ENCODE results near the gene CREG1. TPM values are rescaled to one million over a fixed set of nuclear protein-coding genes. Genes with fewer than 3 reads are reported as not detected.
A peak's percentile ranks its signal among the peaks of the same experiment; 100 is the strongest.
"Not testable (repeated sequence)": the region's sequence is repeated elsewhere in the genome, so short reads cannot be mapped to it uniquely, and the experiment has no call there.

Gene CREG1
- total RNA-seq, 2 experiments from 2014 or later: 45.9 to 52.2 TPM

DNA sequence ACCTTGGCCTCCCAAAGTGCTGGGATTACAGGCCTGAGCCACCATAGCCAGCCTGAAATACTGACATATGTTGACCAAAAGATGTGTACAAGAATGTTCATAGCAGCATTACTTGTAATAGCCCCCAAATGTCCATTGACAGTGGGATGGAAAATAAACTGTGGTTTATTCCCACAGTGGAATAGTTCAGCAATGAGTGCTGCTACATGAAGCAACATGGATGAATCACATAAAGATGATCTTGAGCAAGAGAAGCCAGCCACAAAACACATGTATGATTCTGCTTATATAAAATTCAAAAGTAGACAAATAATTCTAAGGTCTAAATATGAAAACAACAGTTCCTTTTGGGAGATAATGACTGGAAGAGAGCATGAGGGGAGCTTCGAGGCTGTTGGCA is 9.1 kb upstream of the CREG1 start:
- TF ChIP-seq EZH2phosphoT487 (IDR thresholded peaks at IDR 0.05; ENCODE audit: borderline replicate concordance, low read depth, low read length): no peak
- TF ChIP-seq, protein P1, sequence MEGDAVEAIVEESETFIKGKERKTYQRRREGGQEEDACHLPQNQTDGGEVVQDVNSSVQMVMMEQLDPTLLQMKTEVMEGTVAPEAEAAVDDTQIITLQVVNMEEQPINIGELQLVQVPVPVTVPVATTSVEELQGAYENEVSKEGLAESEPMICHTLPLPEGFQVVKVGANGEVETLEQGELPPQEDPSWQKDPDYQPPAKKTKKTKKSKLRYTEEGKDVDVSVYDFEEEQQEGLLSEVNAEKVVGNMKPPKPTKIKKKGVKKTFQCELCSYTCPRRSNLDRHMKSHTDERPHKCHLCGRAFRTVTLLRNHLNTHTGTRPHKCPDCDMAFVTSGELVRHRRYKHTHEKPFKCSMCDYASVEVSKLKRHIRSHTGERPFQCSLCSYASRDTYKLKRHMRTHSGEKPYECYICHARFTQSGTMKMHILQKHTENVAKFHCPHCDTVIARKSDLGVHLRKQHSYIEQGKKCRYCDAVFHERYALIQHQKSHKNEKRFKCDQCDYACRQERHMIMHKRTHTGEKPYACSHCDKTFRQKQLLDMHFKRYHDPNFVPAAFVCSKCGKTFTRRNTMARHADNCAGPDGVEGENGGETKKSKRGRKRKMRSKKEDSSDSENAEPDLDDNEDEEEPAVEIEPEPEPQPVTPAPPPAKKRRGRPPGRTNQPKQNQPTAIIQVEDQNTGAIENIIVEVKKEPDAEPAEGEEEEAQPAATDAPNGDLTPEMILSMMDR (conservative IDR thresholded peaks at IDR 0.05; ENCODE audit: low read length): no peak
- Histone ChIP-seq H3K4me2 (ENCODE audit: low read length) (no peak overlapping the region), H2AFZ (ENCODE audit: low read length) (no peak overlapping the region), H3K4me3 (ENCODE audit: low read depth, low read length, poor library complexity, severe bottlenecking) (no peak overlapping the region), H4K20me1 (ENCODE audit: insufficient read depth, low read length) (no peaks in the 10 kb centered on the region), H3K9me3 (ENCODE audit: low read length) (no peaks in the 10 kb centered on the region), H3K79me2 (ENCODE audit: insufficient read depth, low read depth, low read length) (no peaks in the 10 kb centered on the region), H3K9me2 (ENCODE audit: insufficient read depth, low read length) (no peaks in the 10 kb centered on the region), H3K27ac (ENCODE audit: low read depth, low read length, poor library complexity, severe bottlenecking) (no peak overlapping the region), H3K36me3 (ENCODE audit: insufficient read depth, low read length) (no peaks in the 10 kb centered on the region), H3K4me1 (ENCODE audit: insufficient read depth, low read length, poor library complexity, severe bottlenecking) (peaks cover 43% of the 10 kb centered on the region)
- no TSS peak for BruUV-seq (replicated peaks)
- ChIA-PET POLR2A (interaction anchor here (0.5 to 3.3 kb wide), 4 partner anchors 9 to 189 kb away, joined by 3 to 22 read pairs (median 6); partner anchors contain the start of gene CREG1), CTCF (ENCODE audit: unreplicated experiment) (no interaction called here)
- DNase-seq (ENCODE audit: low spot score): no peak
- intact Hi-C loops (cut with micrococcal nuclease; ENCODE audit: unreplicated experiment): no loop called here

DNA sequence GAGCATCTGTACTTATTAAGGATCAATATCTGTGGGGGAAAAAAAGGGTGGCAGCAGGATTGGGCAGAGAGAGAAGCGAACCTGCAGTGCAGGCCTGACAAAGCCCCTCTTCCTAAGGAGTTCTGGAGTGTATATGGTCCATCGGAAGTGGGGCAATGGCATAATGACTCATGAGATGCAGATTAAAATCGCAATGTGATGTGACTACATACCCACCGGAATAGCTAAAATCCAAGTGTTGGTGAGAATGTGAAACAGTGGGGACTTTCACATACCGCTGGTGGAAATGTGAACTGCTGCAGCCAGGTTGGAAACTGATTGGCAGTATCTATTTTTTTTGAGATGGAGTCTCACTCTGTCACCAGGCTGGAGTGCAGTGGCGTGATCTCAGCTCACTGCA is 8.2 kb upstream of the CREG1 start:
- CTCF ChIA-PET (ENCODE audit: unreplicated experiment): no interaction called here
- Histone ChIP-seq H3K9me2 (ENCODE audit: insufficient read depth, low read length) (no peaks in the 10 kb centered on the region), H3K4me2 (ENCODE audit: low read length) (no peak overlapping the region), H3K4me1 (ENCODE audit: insufficient read depth, low read length, poor library complexity, severe bottlenecking) (peaks cover 33% of the 10 kb centered on the region), H3K79me2 (ENCODE audit: insufficient read depth, low read depth, low read length) (no peaks in the 10 kb centered on the region), H2AFZ (ENCODE audit: low read length) (no peak overlapping the region), H3K9me3 (ENCODE audit: low read length) (no peaks in the 10 kb centered on the region), H3K27ac (ENCODE audit: low read depth, low read length, poor library complexity, severe bottlenecking) (no peak overlapping the region), H3K36me3 (ENCODE audit: insufficient read depth, low read length) (no peaks in the 10 kb centered on the region), H3K4me3 (ENCODE audit: low read depth, low read length, poor library complexity, severe bottlenecking) (no peak overlapping the region), H4K20me1 (ENCODE audit: insufficient read depth, low read length) (no peaks in the 10 kb centered on the region)
- TF ChIP-seq, protein P1 (conservative IDR thresholded peaks at IDR 0.05; ENCODE audit: low read length): no peak
- TF ChIP-seq EZH2phosphoT487 (IDR thresholded peaks at IDR 0.05; ENCODE audit: borderline replicate concordance, low read depth, low read length): no peak
- intact Hi-C loops (cut with micrococcal nuclease; ENCODE audit: unreplicated experiment): no loop called here
- POLR2A ChIA-PET: no interaction called here
- DNase-seq (ENCODE audit: low spot score): no peak
- BruUV-seq (replicated peaks): no TSS peak

DNA sequence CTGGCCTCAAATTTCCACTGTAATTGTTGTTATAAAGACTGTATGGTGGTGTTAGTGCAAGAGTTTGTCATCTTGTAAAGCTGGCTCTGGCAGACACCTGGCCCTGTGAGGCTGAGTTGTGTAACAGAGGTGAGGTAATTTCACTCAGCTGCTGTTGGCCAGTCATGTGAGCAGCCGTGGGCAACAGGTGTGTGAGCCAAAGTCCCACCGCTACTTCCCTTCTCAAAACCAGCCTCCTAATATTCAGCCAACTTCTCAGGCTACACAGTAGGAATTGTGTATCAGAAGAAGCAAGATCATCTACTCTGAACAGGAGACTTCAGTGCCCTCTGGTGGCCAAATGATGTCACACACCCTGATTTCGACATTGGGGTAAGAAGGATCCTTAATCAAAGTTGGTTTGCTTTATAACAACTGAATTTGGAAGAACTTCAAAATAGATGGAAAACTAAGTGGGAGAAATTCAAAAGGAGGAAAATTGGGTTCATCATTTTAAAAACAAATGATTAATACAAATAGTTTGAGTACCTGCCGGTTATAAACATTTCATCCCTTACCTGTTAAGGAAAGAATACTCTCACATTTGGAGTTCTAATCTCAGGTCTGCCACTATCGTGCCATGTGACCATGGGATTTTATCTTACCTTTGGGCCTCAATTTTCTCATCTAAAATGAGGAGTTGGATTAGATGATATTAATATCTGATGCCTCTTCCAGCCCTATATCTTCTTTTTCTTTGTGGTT is 2.6 kb upstream of the CREG1 start:
- Histone ChIP-seq H3K9me3 (ENCODE audit: low read length) (no peaks in the 10 kb centered on the region), H3K79me2 (ENCODE audit: insufficient read depth, low read depth, low read length) (peaks cover 19% of the 10 kb centered on the region), H3K4me3 (ENCODE audit: low read depth, low read length, poor library complexity, severe bottlenecking) (no peak overlapping the region), H4K20me1 (ENCODE audit: insufficient read depth, low read length) (no peaks in the 10 kb centered on the region), H3K4me2 (ENCODE audit: low read length) (peak overlapping the region; percentile 33), H3K36me3 (ENCODE audit: insufficient read depth, low read length) (no peaks in the 10 kb centered on the region), H2AFZ (ENCODE audit: low read length) (peak overlapping the region; percentile 26; the same call in 1 of the 2 replicates), H3K9me2 (ENCODE audit: insufficient read depth, low read length) (no peaks in the 10 kb centered on the region), H3K27ac (ENCODE audit: low read depth, low read length, poor library complexity, severe bottlenecking) (peak overlapping the region; percentile 2), H3K4me1 (ENCODE audit: insufficient read depth, low read length, poor library complexity, severe bottlenecking) (peaks cover 37% of the 10 kb centered on the region)
- BruUV-seq (replicated peaks): no TSS peak
- DNase-seq (ENCODE audit: low spot score): peak; percentile 86
- no peak for TF ChIP-seq EZH2phosphoT487 (IDR thresholded peaks at IDR 0.05; ENCODE audit: borderline replicate concordance, low read depth, low read length)
- TF ChIP-seq, protein P1 (conservative IDR thresholded peaks at IDR 0.05; ENCODE audit: low read length): peak; percentile 98
- intact Hi-C loops (cut with micrococcal nuclease; ENCODE audit: unreplicated experiment): loop anchor here (1.0 to 5.0 kb wide), 2 partner anchors 132 to 246 kb away; no protein-coding TSS in a partner anchor
- POLR2A ChIA-PET: interaction anchor here (0.5 to 2.0 kb wide), 5 partner anchors 7 to 407 kb away, joined by 3 to 8 read pairs (median 4); partner anchors contain the start of gene POU2F1
- CTCF ChIA-PET (ENCODE audit: unreplicated experiment): interaction anchor here (0.6 to 1.1 kb wide), 4 partner anchors 7 to 77 kb away, joined by 3 to 7 read pairs (median 3); no protein-coding TSS in a partner anchor

DNA sequence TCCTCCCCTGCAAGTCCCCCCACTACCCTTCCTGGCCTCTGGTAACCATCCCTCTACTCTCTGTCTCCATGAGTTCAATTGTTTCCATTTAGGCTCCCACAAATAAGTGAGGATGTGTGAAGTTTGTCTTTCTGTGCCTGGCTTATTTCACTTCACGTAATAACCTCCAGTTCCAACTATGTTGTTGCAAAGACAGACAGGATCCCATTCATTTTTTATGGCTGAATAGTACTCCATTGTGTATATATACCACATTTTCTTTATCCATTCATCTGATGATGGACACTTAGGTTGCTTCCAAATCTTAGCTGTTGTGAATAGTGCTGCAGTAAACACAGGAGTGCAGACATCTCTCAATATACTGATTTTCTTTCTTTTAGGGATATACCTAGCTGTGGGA is 1.5 kb upstream of the CREG1 start:
- H3K27ac ChIP-seq (ENCODE audit: low read depth, low read length, poor library complexity, severe bottlenecking); H3K4me3 ChIP-seq (ENCODE audit: low read depth, low read length, poor library complexity, severe bottlenecking); H3K4me2 ChIP-seq (ENCODE audit: low read length); H3K9me2 ChIP-seq (ENCODE audit: insufficient read depth, low read length); H2AFZ ChIP-seq (ENCODE audit: low read length); H3K9me3 ChIP-seq (ENCODE audit: low read length); DNase-seq (ENCODE audit: low spot score); BruUV-seq (replicated peaks); H4K20me1 ChIP-seq (ENCODE audit: insufficient read depth, low read length); H3K36me3 ChIP-seq (ENCODE audit: insufficient read depth, low read length): not testable (repeated sequence)
- ChIA-PET POLR2A (interaction anchor here (0.6 to 1.0 kb wide), 4 partner anchors 10 to 335 kb away, joined by 3 to 8 read pairs (median 4); partner anchors contain the start of gene POU2F1), CTCF (ENCODE audit: unreplicated experiment) (interaction anchor here (0.6 to 1.1 kb wide), 4 partner anchors 8 to 76 kb away, joined by 3 to 7 read pairs (median 3); no protein-coding TSS in a partner anchor)
- Histone ChIP-seq H3K4me1 (ENCODE audit: insufficient read depth, low read length, poor library complexity, severe bottlenecking) (peaks cover 48% of the 10 kb centered on the region), H3K79me2 (ENCODE audit: insufficient read depth, low read depth, low read length) (peaks cover 25% of the 10 kb centered on the region)
- intact Hi-C loops (cut with micrococcal nuclease; ENCODE audit: unreplicated experiment): loop anchor here (5.0 kb wide), 1 partner anchor 247 kb away; no protein-coding TSS in a partner anchor
